AG04450 (cell line): ENCODE data around the gene RABL3. TPM values are rescaled to one million over a fixed set of nuclear protein-coding genes. Genes with fewer than 3 reads are reported as not detected.

Source experiments
- CTCF ChIA-PET: fragments of 300-600, 350-600 bp; formaldehyde crosslinking; extraction: SDS; loops from one replicate; lab custom pipeline; 2022; ENCODE audit warnings: antibody characterized with exemption, inconsistent platforms; lab: Charles Lee
- POLR2A ChIA-PET: fragments of 350-600 bp; formaldehyde crosslinking; extraction: SDS; loops from one replicate; lab custom pipeline; 2021; ENCODE audit warnings: antibody characterized with exemption, inconsistent platforms; lab: Yijun Ruan, JAX
- DNase-seq: peaks from one replicate; pipeline ENCODE4 v3.0.0-alpha.2; 2011; ENCODE audit warnings: low read depth, low spot score
- H3K27ac ChIP-seq: one replicate; pipeline ENCODE4 v1.5.1; 2012; ENCODE audit warnings: low read depth, low read length, control low read depth
- H3K27me3 ChIP-seq: one replicate; pipeline ENCODE4 v1.6.0; 2012; ENCODE audit warnings: low read length; ENCODE audit not compliant: control insufficient read depth, insufficient read depth
- H3K4me3 ChIP-seq: 2 replicates; pipeline ENCODE4 v1.5.1; 2011; ENCODE audit warnings: mild to moderate bottlenecking, low read depth, low read length, control low read depth
- H3K9me3 ChIP-seq: 2 replicates; pipeline ENCODE4 v1.5.1; 2012; ENCODE audit warnings: low read length; ENCODE audit not compliant: control insufficient read depth, insufficient read depth
- polyA plus RNA-seq: library from polyadenylated mRNA; depleted of rRNA; stranded (reverse); fragments of >200 nt; gene quantifications from 2 replicates; pipeline ENCODE4 v1.2.3, GENCODE V29; 2011
- TF ChIP-seq, protein P1 (sequence below): IDR thresholded peaks from 2 replicates; pipeline ENCODE4 v1.5.1; 2011; ENCODE audit warnings: low read depth, low read length, control low read depth, inconsistent platforms

Gene RABL3
- polyA plus RNA-seq, 1 experiment, result 9.3 TPM

DNA sequence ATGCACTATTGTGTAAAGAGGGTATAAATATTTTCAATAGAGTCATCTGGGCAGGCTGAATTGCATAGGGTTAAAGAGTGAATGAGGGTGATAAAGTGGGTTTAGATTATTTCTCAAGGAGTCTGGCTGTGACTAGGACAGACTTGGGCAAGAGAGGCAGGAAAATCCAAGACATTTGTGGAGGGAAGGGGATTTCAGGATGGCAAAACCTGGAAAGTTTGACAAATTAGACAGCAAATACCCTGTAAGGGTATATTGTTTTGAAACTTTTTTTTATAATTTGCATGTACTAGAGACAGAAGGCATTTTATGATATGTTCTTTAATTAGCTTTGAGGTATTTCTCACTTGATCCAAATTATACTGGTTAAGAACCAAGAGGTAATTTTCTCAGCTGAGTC is 77.4 kb downstream of the RABL3 start:
- TF ChIP-seq, protein P1, sequence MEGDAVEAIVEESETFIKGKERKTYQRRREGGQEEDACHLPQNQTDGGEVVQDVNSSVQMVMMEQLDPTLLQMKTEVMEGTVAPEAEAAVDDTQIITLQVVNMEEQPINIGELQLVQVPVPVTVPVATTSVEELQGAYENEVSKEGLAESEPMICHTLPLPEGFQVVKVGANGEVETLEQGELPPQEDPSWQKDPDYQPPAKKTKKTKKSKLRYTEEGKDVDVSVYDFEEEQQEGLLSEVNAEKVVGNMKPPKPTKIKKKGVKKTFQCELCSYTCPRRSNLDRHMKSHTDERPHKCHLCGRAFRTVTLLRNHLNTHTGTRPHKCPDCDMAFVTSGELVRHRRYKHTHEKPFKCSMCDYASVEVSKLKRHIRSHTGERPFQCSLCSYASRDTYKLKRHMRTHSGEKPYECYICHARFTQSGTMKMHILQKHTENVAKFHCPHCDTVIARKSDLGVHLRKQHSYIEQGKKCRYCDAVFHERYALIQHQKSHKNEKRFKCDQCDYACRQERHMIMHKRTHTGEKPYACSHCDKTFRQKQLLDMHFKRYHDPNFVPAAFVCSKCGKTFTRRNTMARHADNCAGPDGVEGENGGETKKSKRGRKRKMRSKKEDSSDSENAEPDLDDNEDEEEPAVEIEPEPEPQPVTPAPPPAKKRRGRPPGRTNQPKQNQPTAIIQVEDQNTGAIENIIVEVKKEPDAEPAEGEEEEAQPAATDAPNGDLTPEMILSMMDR, result no peak
- H3K4me3 ChIP-seq, result no peak overlapping the region
- no peak for DNase-seq
- H3K27ac ChIP-seq, result no peak overlapping the region
- ChIA-PET CTCF (interaction anchor here (0.6 kb wide), 1 partner anchor 34 kb away, joined by 3 read pairs; no protein-coding TSS in a partner anchor), POLR2A (no interaction called here)
- peaks cover 2% of the 10 kb centered on the region for H3K27me3 ChIP-seq
- no peaks in the 10 kb centered on the region for H3K9me3 ChIP-seq

DNA sequence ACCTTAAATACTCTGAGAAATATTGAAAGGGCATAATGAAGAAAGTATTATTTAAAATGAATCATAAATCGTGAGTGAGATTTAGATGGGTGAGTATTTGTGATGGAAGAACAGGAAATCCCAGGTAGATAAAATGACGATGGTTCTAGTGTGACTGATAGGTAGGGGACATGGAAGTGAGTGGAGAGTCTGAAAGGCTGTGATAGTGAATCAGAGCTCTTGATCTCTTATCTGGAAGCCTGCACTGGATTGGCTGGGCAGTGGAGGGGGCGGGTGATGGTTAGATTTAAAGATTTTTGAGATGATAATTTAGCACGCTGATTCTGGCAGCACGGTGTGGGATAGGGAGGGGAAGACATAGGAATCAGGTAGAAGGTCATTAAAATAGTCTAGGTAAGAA is 80.4 kb downstream of the RABL3 start:
- Histone ChIP-seq H3K27ac (no peak overlapping the region), H3K4me3 (no peak overlapping the region), H3K27me3 (peaks cover 2% of the 10 kb centered on the region), H3K9me3 (no peaks in the 10 kb centered on the region)
- TF ChIP-seq, protein P1, result no peak
- DNase-seq, result no peak
- POLR2A ChIA-PET, result no interaction called here
- CTCF ChIA-PET, result interaction anchor here (1.3 kb wide), 1 partner anchor 19 kb away, joined by 3 read pairs; no protein-coding TSS in a partner anchor

DNA sequence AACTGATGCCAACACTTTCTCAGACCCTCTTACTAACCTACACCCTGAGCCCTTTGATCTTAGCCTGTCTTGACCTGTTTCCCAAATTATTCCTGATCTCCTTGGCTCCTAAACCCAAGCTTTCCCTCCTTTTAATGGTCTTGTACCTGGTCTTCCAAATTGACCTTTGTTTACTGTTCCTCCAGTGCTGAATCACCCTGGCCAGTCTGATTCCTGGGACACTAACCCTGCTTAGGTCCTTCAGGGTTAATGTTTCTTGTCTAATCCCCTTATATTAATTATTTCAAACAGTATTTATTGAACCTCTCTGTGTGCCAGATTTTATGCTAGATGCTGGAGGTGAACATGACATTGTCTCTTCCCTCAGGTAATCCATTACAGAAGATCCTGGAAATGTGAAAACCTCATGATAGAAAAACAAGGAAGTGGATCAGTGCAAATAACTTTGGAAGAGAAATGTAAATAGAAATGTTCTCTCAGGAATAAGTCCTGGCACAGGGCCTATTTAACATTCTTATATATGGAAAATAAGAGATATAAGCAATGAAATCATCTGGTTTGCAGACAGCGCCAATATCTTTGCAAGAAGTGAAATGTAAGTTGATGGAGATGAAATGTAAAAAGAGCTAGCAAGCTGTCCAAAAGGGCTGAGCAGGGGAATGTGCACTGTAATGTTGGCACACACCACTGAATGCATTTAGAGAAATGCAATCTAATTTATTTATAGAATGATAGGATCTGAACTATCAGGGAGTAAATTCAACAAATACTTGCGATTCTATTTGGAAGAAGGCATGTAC is 81.0 kb downstream of the RABL3 start:
- Histone ChIP-seq H3K27ac (no peak overlapping the region), H3K27me3 (peaks cover 2% of the 10 kb centered on the region), H3K4me3 (no peak overlapping the region), H3K9me3 (no peaks in the 10 kb centered on the region)
- DNase-seq, result no peak
- TF ChIP-seq, protein P1, result no peak
- ChIA-PET CTCF (interaction anchor here (1.3 kb wide), 1 partner anchor 19 kb away, joined by 3 read pairs; no protein-coding TSS in a partner anchor), POLR2A (no interaction called here)

DNA sequence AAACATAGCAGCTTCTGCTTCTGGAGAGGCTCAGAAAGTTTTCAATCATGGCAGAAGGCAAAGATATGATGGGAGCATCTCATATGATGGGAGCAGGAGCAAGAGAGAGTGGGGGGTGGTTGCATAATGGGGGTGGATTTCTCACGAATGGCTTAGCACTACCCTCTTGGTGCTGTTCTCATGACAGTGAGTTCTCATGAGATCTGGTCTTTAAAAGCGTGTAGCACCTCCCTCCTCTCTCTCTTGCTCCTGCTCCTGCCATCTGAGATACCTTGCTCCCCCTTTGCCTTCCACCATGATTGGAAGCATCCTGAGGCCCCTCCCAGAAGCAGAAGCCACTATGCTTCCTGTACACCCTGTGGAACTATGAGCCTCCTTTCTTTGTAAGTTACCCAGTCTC is 82.5 kb downstream of the RABL3 start:
- H3K4me3 ChIP-seq, result no peak overlapping the region
- TF ChIP-seq, protein P1, result no peak
- H3K9me3 ChIP-seq, result no peaks in the 10 kb centered on the region
- ChIA-PET POLR2A (no interaction called here), CTCF (no interaction called here)
- peaks cover 2% of the 10 kb centered on the region for H3K27me3 ChIP-seq
- H3K27ac ChIP-seq, result no peak overlapping the region
- DNase-seq, result no peak

DNA sequence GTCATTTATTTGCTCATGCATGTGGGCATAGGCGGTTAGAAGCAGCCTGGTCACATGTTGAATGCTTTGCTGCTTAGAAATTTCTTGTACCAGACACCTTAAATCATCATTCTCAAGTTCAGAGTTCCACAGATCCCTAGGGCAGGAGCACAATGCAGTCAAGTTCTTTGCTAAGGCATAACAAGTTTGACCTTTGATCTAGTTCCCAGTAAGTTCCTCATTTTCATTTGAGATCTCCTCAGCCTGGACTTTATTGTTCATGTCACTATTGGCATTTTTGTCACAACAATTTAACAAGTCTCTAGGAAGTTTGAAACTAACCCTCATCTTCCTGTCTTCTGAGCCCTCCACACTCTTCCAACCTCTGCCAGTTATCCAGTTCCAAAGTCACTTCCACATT is 83.0 kb downstream of the RABL3 start:
- H3K27me3 ChIP-seq, result peaks cover 2% of the 10 kb centered on the region
- DNase-seq, result no peak
- TF ChIP-seq, protein P1, result no peak
- H3K4me3 ChIP-seq, result no peak overlapping the region
- ChIA-PET CTCF (no interaction called here), POLR2A (no interaction called here)
- no peak overlapping the region for H3K27ac ChIP-seq
- no peaks in the 10 kb centered on the region for H3K9me3 ChIP-seq
